SK-N-MC (cell line): ENCODE results near the gene CADPS2.

Experiments used
- DNase-seq: peaks from one replicate; pipeline ENCODE4 v3.0.0-alpha.2; 2011; ENCODE audit warnings: low read depth, low spot score
- H3K27ac ChIP-seq: fragments of 200-600 bp; sonication (generic); 2 replicates; pipeline ENCODE4 v1.5.1; 2016; ENCODE audit warnings: mixed run types
- H3K36me3 ChIP-seq: fragments of 200-600 bp; sonication (generic); 2 replicates; pipeline ENCODE4 v1.6.1; 2017; ENCODE audit warnings: antibody characterized with exemption, low read length, mixed read lengths; ENCODE audit not compliant: insufficient read depth
- H3K4me3 ChIP-seq: fragments of 200-600 bp; sonication (generic); 2 replicates; pipeline ENCODE4 v1.5.1; 2016
- H3K9ac ChIP-seq: fragments of 200-600 bp; sonication (generic); 2 replicates; pipeline ENCODE4 v1.8.0; 2017; ENCODE audit warnings: mixed run types, mixed read lengths; ENCODE audit not compliant: insufficient read length
- H3K9me3 ChIP-seq: fragments of 200-600 bp; sonication (generic); 2 replicates; pipeline ENCODE4 v1.6.1; 2017; ENCODE audit warnings: low read depth, mild to moderate bottlenecking, antibody characterized with exemption, low read length, moderate library complexity, mixed read lengths
- EZH2 ChIP-seq: fragments of 200-600 bp; sonication (generic); IDR thresholded peaks from one replicate; pipeline ENCODE4 v1.6.1; 2017; ENCODE audit warnings: antibody characterized with exemption
- FOXP2 ChIP-seq: optimal IDR thresholded peaks from 2 replicates; pipeline ENCODE3; 2011; ENCODE audit warnings: mild to moderate bottlenecking, moderate library complexity; ENCODE audit not compliant: insufficient read depth; ENCODE audit errors: extremely low read length, control extremely low read depth
- POLR2AphosphoS5 ChIP-seq: IDR thresholded peaks from 2 replicates; pipeline ENCODE4 v1.6.1; 2012; ENCODE audit warnings: mild to moderate bottlenecking, low read depth, low read length, borderline replicate concordance

Gene CADPS2

GRCh38 chr7:122403113-122403512 lies 483.1 kb downstream of the CADPS2 start:
- DNase-seq = no peak
- peaks cover 4% of the 10 kb centered on the region; the same call in 1 of the 2 replicates for H3K36me3 ChIP-seq
- 0 out of 2 replicates have a peak overlapping the region, but pooled peaks have one; percentile 80 for H3K27ac ChIP-seq
- no peaks in the 10 kb centered on the region for H3K9me3 ChIP-seq
- H3K4me3 ChIP-seq = peak overlapping the region; percentile 63; the same call in 1 of the 2 replicates
- no peak overlapping the region for H3K9ac ChIP-seq
- TF ChIP-seq FOXP2 (no peak), POLR2AphosphoS5 (no peak), EZH2 (no peak)

DNA sequence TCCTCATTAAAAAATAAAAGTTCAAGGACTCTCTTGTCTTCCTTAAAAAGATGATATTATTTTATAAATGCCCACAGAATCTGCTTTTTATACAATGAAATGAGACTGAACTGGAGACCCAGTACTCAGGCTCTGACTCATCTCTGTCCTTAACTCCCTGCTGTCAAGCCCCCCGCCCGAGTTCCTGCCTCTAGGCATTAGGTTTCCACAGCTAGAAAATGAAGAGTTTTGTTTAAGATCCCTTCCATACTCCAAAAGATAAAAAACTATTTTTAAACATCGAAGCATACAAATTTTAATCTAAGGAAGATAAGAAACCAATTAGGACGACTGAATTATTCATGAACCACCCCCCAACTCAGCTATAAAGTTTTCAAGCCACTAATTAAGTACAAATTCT lies 484.0 kb downstream of the CADPS2 start:
- TF ChIP-seq POLR2AphosphoS5 (no peak; the same call in 1 of the 2 replicates), FOXP2 (no peak), EZH2 (no peak)
- no peaks in the 10 kb centered on the region for H3K9me3 ChIP-seq
- peak; percentile 87 for DNase-seq
- peaks cover 4% of the 10 kb centered on the region; the same call in 1 of the 2 replicates for H3K36me3 ChIP-seq
- H3K27ac ChIP-seq = peak overlapping the region; percentile 80
- peak overlapping the region; percentile 63 for H3K4me3 ChIP-seq
- H3K9ac ChIP-seq = no peak overlapping the region

DNA sequence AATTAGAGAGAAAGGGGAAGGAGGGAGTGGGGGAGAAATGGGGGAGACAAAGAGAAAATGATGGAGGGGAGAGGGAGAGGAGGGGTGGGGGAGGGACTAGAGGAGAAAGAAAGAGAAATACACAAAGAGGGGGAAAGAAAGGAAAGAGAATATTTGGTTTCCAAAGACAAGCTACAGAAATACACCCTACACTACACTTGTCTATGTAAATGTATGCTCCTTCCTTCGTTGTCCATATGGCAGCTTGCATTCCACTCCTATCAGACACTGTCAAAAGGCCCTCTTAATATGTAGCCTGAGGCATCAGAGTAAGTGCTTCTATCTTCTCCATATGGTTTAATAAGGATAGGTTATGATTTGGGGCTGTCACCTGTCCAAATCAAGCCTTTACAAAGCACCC lies 488.9 kb downstream of the CADPS2 start:
- no peak for TF ChIP-seq FOXP2
- TF ChIP-seq POLR2AphosphoS5 = no peak
- TF ChIP-seq EZH2 = no peak

DNA sequence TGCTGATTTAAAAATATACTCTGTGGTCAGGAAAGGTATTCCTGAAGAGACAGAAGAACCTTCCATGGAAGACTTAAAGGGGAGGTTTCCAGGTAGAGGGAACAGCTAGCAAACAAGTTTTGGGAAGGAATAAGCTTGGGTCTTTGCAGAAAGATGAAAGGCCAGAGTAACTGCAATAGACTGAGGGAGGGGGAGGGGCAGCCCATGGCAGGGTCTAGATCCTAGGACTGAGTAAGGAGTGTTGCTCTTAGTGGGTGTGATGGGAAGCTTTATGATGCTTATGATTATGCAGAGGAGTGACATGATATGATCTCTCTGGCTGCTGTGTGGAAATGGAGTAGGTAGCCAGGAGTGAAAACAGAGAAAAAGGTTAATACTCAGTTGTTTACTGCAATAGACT lies 491.7 kb downstream of the CADPS2 start:
- TF ChIP-seq POLR2AphosphoS5 = no peak
- TF ChIP-seq FOXP2 = no peak
- TF ChIP-seq EZH2 = no peak
- no peak overlapping the region for H3K4me3 ChIP-seq
- no peaks in the 10 kb centered on the region for H3K9me3 ChIP-seq
- no peak overlapping the region for H3K27ac ChIP-seq
- no peak for DNase-seq
- no peak overlapping the region for H3K9ac ChIP-seq
- H3K36me3 ChIP-seq = no peaks in the 10 kb centered on the region

More for the DNA sequence above, 488.9 kb downstream of the CADPS2 start:
- no peak overlapping the region for H3K9ac ChIP-seq
- H3K4me3 ChIP-seq = no peak overlapping the region
- H3K9me3 ChIP-seq = no peaks in the 10 kb centered on the region
- no peaks in the 10 kb centered on the region for H3K36me3 ChIP-seq
- H3K27ac ChIP-seq = no peak overlapping the region
- no peak for DNase-seq

DNA sequence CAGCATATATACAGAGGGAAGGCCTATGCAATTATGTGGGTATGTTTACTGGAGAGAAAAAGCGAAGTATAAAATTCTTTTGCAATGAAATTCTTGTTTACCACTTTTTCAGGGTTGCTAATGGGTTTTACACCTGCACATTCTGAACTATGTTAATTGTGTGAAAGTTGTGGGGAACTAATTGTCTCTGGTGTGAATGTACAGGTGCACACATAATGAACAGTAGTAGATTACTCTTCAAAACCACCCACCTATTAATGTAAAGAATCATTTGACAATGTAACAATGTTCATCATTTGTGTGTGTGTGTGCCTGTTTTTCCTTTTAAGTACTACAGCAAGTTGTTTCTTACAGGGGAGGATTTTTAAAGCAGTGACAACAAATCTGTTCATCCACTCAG lies 501.7 kb downstream of the CADPS2 start:
- Histone ChIP-seq H3K9me3 (no peaks in the 10 kb centered on the region), H3K36me3 (no peaks in the 10 kb centered on the region; the same call in 1 of the 2 replicates), H3K4me3 (no peak overlapping the region), H3K9ac (no peak overlapping the region), H3K27ac (no peak overlapping the region)
- DNase-seq = no peak
- TF ChIP-seq POLR2AphosphoS5 (no peak), EZH2 (no peak), FOXP2 (no peak)

GRCh38 chr7:122383934-122384333 lies 502.3 kb downstream of the CADPS2 start:
- no peak for TF ChIP-seq FOXP2
- H3K36me3 ChIP-seq = no peaks in the 10 kb centered on the region; the same call in 1 of the 2 replicates
- no peak for DNase-seq
- no peaks in the 10 kb centered on the region for H3K9me3 ChIP-seq
- H3K4me3 ChIP-seq = no peak overlapping the region
- no peak overlapping the region for H3K27ac ChIP-seq
- no peak overlapping the region for H3K9ac ChIP-seq

- Histone ChIP-seq H3K36me3 (no peaks in the 10 kb centered on the region), H3K9ac (no peak overlapping the region), H3K9me3 (no peaks in the 10 kb centered on the region), H3K4me3 (no peak overlapping the region), H3K27ac (no peak overlapping the region)
- no peak for TF ChIP-seq FOXP2
- no peak for TF ChIP-seq EZH2
- TF ChIP-seq POLR2AphosphoS5 = no peak
- DNase-seq = no peak
These were observed 505.3 kb downstream of the CADPS2 start for GRCh38 chr7:122380992-122381391.

GRCh38 chr7:122379491-122379890 lies 506.8 kb downstream of the CADPS2 start:
- H3K27ac ChIP-seq = no peak overlapping the region
- no peak overlapping the region for H3K4me3 ChIP-seq
- no peak overlapping the region for H3K9ac ChIP-seq
- DNase-seq = no peak
- no peak for TF ChIP-seq POLR2AphosphoS5
- TF ChIP-seq EZH2 = no peak
- no peak for TF ChIP-seq FOXP2
- H3K36me3 ChIP-seq = no peaks in the 10 kb centered on the region
- H3K9me3 ChIP-seq = no peaks in the 10 kb centered on the region

GRCh38 chr7:122369756-122370155 lies 516.5 kb downstream of the CADPS2 start:
- no peaks in the 10 kb centered on the region for H3K36me3 ChIP-seq
- TF ChIP-seq EZH2 (no peak), POLR2AphosphoS5 (no peak), FOXP2 (no peak)

More at GRCh38 chr7:122369756-122370155, 516.5 kb downstream of the CADPS2 start:
- Histone ChIP-seq H3K9ac (no peak overlapping the region), H3K4me3 (no peak overlapping the region), H3K9me3 (no peaks in the 10 kb centered on the region), H3K27ac (no peak overlapping the region)
- no peak for DNase-seq
